HG03064 (cell line): ENCODE data around the gene AGAP1.

ENCODE experiments used
- ATAC-seq: cut with Tn5 transposase; IDR thresholded peaks from one replicate; pipeline ENCODE4 v1.9.1; 2021; ENCODE audit warnings: low read depth; ENCODE audit not compliant: unreplicated experiment

The AGAP1 gene

DNA sequence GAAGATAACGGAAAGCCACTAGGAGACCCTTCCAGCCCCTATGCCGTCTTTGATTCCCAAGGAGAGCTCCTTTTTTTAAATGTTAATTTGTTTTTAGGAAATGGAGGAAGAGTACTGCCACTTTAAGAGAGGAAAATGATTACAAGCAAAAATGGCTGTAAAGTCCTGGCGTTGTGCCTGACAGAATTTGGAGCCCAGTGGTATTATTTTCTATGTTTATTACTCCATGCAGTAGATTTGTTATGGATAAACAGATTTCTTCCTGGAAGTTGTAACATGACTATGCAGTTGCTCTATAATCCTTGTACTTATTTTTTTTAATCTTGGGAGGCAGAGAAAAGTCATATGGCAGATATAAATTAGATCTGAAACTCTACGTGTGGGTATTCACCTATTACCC lies 533.0 kb downstream of the AGAP1 start:
- no peak for ATAC-seq

- ATAC-seq: no peak
Measured at GRCh38 chr2:236028066-236028465, 534.2 kb downstream of the AGAP1 start.

DNA sequence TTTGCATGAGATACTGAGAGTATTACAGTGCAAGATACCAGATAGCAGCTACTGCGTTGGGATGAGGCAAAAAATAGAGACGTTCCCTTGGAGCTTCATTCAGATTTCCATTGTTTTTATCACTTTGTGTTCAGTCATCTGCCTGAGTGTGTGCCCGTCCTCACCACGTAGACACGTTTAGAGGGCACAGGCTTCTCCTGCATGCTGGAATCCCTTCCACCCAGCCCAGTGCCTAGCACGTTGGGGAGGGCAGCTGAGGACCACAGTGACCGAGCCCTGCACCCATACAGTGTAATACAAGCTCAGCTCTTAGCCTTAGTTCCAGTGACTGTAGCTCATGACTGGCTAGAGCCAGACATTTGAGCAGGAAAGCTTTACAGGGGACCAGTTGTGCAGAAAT lies 539.6 kb downstream of the AGAP1 start:
- ATAC-seq: no peak

DNA sequence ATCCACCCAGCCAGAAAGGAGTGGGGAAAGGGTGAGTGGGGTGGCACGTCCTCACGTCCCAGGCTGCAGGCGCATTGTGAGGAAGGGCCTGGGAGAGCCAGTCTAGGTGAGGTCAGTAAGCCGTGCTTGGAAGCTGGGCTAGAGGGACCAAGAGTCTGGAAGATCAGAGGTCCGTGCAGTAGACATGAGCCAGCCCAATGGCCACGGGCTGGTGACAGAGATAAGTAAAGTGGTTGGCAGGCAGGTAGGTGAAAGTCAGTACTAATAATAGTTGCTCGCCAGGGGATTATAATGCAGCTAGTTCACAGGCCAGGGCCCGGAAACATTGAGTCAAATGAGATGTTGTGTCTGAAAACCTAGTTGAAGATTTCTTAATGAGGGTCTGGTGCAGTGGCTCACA lies 541.1 kb downstream of the AGAP1 start:
- ATAC-seq: no peak

GRCh38 chr2:236036045-236036444 lies 542.2 kb downstream of the AGAP1 start:
- ATAC-seq: no peak

DNA sequence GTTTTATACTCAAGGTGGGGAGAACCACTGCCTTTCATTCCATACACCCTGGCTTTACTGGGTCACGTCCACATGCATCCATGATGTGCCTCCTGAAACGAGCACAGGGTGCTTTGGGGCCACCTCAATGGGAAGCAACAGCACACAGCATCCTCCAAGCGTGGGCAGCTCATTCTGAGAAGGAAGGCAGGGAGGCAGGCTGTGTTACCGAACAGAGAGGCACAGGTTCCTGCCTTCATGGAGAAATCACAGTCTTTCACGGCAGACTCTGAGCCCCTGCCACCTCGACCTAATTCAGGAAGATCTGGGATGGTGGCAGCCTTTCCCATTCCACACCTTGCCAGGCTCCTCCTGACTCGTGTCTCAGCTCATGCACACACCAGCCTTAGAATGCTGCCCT lies 544.3 kb downstream of the AGAP1 start:
- ATAC-seq: no peak

GRCh38 chr2:236040600-236041328 lies 546.9 kb downstream of the AGAP1 start:
- no peak for ATAC-seq

- ATAC-seq: no peak
Measured at GRCh38 chr2:236041616-236042015, 547.8 kb downstream of the AGAP1 start.

DNA sequence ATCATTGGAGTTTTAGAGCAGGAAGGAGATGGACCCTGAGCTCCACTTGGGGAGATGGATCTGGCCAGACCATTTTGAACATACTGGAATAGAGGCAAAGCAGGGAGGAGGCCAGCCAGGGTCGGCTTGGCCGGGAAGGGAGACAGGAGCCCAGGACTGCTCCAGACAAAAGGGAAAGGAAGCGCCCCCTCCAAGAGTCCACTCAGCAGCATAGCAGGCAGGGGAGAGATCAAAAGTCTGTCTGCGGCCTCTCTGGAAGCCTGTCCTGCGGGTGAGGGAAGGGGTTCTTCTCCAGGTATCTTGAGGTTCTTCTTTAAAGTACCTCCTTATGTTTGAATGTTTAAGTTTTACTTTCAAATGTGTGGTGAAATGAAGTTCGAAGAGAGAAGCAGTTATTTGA lies 548.2 kb downstream of the AGAP1 start:
- ATAC-seq: no peak

GRCh38 chr2:236044191-236044590 lies 550.3 kb downstream of the AGAP1 start:
- no peak for ATAC-seq

GRCh38 chr2:236045251-236046235 lies 551.7 kb downstream of the AGAP1 start:
- ATAC-seq: no peak

- ATAC-seq: no peak
Measured at GRCh38 chr2:236046715-236047114, 552.9 kb downstream of the AGAP1 start.

DNA sequence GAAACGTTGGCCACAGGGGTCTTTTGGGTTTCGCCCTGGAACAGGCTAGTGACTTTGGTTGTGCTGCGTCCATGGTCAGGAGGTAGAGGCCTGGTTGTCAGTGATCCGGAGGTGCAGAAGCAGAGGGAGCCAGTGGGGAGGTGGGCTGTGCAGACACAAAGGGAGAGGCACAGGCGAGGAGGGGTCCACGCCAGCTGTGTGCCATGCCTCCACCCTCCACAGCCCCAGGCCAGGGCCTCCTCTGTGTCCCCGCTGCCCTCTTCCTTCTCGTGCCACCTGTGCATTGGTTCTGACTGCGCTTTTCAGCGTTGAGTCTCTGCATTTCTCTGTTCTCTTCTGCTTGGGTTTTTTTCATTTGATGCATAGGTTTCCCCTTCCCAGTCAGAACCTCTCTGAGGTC lies 553.3 kb downstream of the AGAP1 start:
- ATAC-seq: no peak

DNA sequence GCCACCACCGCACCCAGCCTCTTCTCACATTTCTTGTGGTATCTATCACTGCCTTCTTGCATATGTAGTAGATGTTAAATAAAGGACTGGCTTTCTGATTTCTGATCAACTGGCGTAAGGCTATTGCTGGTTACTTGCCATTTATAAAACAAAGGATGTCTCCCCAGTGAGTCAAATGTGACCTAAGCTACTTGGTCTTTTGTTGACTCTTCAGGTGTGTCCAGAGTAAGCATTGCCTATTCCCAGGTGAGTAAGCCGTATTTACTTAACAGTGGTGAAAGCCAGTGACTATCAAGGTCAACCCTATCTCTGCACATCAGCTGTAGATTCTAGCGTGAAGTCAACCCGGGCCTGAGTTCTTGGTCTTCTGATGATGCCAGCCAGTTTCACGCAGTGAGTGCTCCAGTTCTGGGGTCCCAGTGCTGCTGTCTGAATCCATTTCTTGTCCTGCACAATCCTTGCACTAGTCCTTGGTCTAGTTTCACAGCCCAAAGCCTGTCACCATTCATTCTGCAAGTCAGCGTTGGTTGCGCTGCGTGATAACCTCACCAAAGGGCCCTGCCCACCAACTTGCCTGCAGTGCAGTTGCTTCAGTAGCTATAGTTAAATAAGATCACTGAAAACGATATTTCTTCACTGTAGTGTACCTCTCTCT lies 554.2 kb downstream of the AGAP1 start:
- ATAC-seq: no peak

- no peak for ATAC-seq
Measured at GRCh38 chr2:236049981-236050380, 556.1 kb downstream of the AGAP1 start.

GRCh38 chr2:236051351-236051750 lies 557.5 kb downstream of the AGAP1 start:
- no peak for ATAC-seq

GRCh38 chr2:236051806-236052205 lies 558.0 kb downstream of the AGAP1 start:
- ATAC-seq: no peak

GRCh38 chr2:236052206-236052605 lies 558.4 kb downstream of the AGAP1 start:
- no peak for ATAC-seq

GRCh38 chr2:236052926-236053821 lies 559.3 kb downstream of the AGAP1 start:
- no peak for ATAC-seq

DNA sequence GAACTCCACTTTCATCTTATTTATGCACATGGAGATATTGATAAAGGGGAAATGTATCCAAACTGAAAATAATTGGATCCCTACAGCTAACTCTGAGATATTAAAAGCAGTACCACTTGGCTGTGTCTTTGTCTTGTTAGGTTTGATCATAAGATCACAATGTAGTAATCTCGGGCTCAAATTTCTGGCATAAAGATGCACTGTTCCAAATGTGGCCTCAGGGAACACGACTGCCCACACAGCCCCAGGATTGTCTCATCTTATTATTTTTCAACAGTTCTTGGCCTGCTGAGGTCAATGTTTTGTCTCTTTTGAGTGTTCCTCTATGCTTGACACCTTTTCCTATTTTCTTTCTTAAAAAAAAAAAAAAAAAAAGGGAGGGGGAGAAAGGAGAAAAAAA lies 560.3 kb downstream of the AGAP1 start:
- no peak for ATAC-seq
